ENCODE data around the gene GLI3.

GRCh38 chr7:42137941-42138340 is 99.1 kb downstream of the GLI3 start:
- no peak for TF ChIP-seq CTCF (IDR thresholded peaks at IDR 0.05 in 2 of 3, conservative IDR thresholded peaks at IDR 0.05 in 1 of 3; ENCODE audit: control insufficient read depth in 2 of 3, extremely low read depth in 1 of 3, insufficient read depth in 1 of 3, low read depth in 3 of 3, low read length in 3 of 3)
- no peak for TF ChIP-seq USF1 (IDR thresholded peaks at IDR 0.05; ENCODE audit: borderline replicate concordance, extremely low read length, insufficient read depth, low read depth, low read length)
- TF ChIP-seq RFX5 (IDR thresholded peaks at IDR 0.05; ENCODE audit: low read depth, low read length): no peak
- no peak for TF ChIP-seq SRF (IDR thresholded peaks at IDR 0.05; ENCODE audit: low read depth in 2 of 2, low read length in 2 of 2)
- TF ChIP-seq MXI1 (IDR thresholded peaks at IDR 0.05; ENCODE audit: low read depth, low read length): no peak
- TF ChIP-seq NR2F1 (conservative IDR thresholded peaks at IDR 0.05): no peak
- no peak for TF ChIP-seq POLR2A (IDR thresholded peaks at IDR 0.05; ENCODE audit: low read depth, low read length)
- TF ChIP-seq YY1 (IDR thresholded peaks at IDR 0.05; ENCODE audit: low read depth, low read length): no peak
- no peak for TF ChIP-seq PBX3 (IDR thresholded peaks at IDR 0.05; ENCODE audit: insufficient replicate concordance, low read depth, low read length)
- TF ChIP-seq MEF2A (IDR thresholded peaks at IDR 0.05; ENCODE audit: insufficient read depth, low read depth, low read length): no peak
- no peak for TF ChIP-seq SIX5 (IDR thresholded peaks at IDR 0.05; ENCODE audit: low read depth, low read length, severe bottlenecking)
- TF ChIP-seq MLLT1 (IDR thresholded peaks at IDR 0.05): no peak
- TF ChIP-seq CREB1 (IDR thresholded peaks at IDR 0.05; ENCODE audit: low read depth): no peak
- no peak for TF ChIP-seq FOS (IDR thresholded peaks at IDR 0.05; ENCODE audit: borderline replicate concordance, extremely low read depth, insufficient read length)

Data from GM12878 (cell line).